PC-9 (cell line): ENCODE measurements around the gene SLC12A4. TPM values are rescaled to one million over a fixed set of nuclear protein-coding genes. Genes with fewer than 3 reads are reported as not detected.

ENCODE experiments used
- BruUV-seq: library from RNA; stranded (reverse); fragments of 400-500 nt; replicated peaks from 2 replicates; lab custom pipeline; 2021; lab: Mats Ljungman, UMichigan
- CTCF ChIA-PET: fragments of 300-600 bp; sonication (Branson Sonifier 250); formaldehyde crosslinking; loops from one replicate; lab custom pipeline; 2022; ENCODE audit warnings: antibody characterized with exemption; lab: Charles Lee
- POLR2A ChIA-PET: fragments of 300-600 bp; sonication (Branson Sonifier 250); formaldehyde crosslinking; loops from one replicate; lab custom pipeline; 2022; ENCODE audit warnings: antibody characterized with exemption; ENCODE audit not compliant: unreplicated experiment; lab: Charles Lee
- DNase-seq, 2 experiments: peaks; one replicate each; pipeline versions ENCODE4 v3.0.0 to v3.0.0-alpha.2; 2015 to 2022; ENCODE audit warnings: mixed read lengths in 1 of 2
- H2AFZ ChIP-seq: fragments of 200-600 bp; sonication (generic); 2 replicates; pipeline ENCODE4 v1.8.1; 2017; ENCODE audit warnings: antibody characterized with exemption
- H3F3A ChIP-seq: fragments of 200-600 bp; sonication (generic); 2 replicates; pipeline ENCODE4 v1.8.1; 2017; ENCODE audit warnings: antibody characterized with exemption, mild to moderate bottlenecking, low read depth; ENCODE audit not compliant: insufficient read depth
- H3K27ac ChIP-seq: fragments of 200-600 bp; sonication (generic); 2 replicates; pipeline ENCODE4 v1.6.1; 2016; ENCODE audit warnings: mixed run types
- H3K27me3 ChIP-seq: fragments of 200-600 bp; sonication (generic); 2 replicates; pipeline ENCODE4 v1.6.1; 2016; ENCODE audit warnings: low read depth, mixed run types; ENCODE audit not compliant: insufficient read depth
- H3K36me3 ChIP-seq: fragments of 200-600 bp; sonication (generic); 2 replicates; pipeline ENCODE4 v1.6.1; 2016; ENCODE audit warnings: low read depth, mixed run types
- H3K4me1 ChIP-seq: fragments of 200-600 bp; sonication (generic); replicated peaks from 2 replicates; pipeline ENCODE4 v1.6.1; 2016; ENCODE audit warnings: mixed run types; ENCODE audit not compliant: insufficient read depth
- H3K4me2 ChIP-seq: fragments of 200-600 bp; sonication (generic); 2 replicates; pipeline ENCODE4 v1.6.1; 2017; ENCODE audit warnings: mixed run types
- H3K4me3 ChIP-seq: fragments of 200-600 bp; sonication (generic); 2 replicates; pipeline ENCODE4 v1.6.1; 2016; ENCODE audit warnings: mixed run types
- H3K79me2 ChIP-seq: fragments of 200-600 bp; sonication (generic); 2 replicates; pipeline ENCODE4 v1.6.1; 2017; ENCODE audit warnings: low read depth, mixed run types
- H3K9me2 ChIP-seq: fragments of 200-600 bp; sonication (generic); 2 replicates; pipeline ENCODE4 v1.8.1; 2017; ENCODE audit warnings: mild to moderate bottlenecking; ENCODE audit not compliant: insufficient read depth
- H3K9me3 ChIP-seq: fragments of 200-600 bp; sonication (generic); 2 replicates; pipeline ENCODE4 v1.8.1; 2016; ENCODE audit warnings: low read depth; ENCODE audit not compliant: insufficient read depth
- H4K20me1 ChIP-seq: fragments of 200-600 bp; sonication (generic); 2 replicates; pipeline ENCODE4 v1.8.1; 2017; ENCODE audit not compliant: insufficient read depth
- CTCF ChIP-seq: fragments of 200-600 bp; sonication (generic); conservative IDR thresholded peaks from 2 replicates; pipeline ENCODE4 v1.6.1; 2017; ENCODE audit warnings: mixed run types, antibody characterized with exemption, mild to moderate bottlenecking, moderate library complexity
- EZH2 ChIP-seq: fragments of 200-600 bp; sonication (generic); IDR thresholded peaks from 2 replicates; pipeline ENCODE4 v1.8.0; 2017; ENCODE audit warnings: antibody characterized with exemption, low read depth
- intact Hi-C: fragments of 100-400 bp; cut with micrococcal nuclease; formaldehyde crosslinking; loops from one replicate; pipeline ENCODE4 v1.10.0; 2022; ENCODE audit not compliant: unreplicated experiment
- total RNA-seq: library from RNA; stranded (reverse); gene quantifications from 2 replicates; pipeline ENCODE4 v1.2.3, GENCODE V29; 2021

SLC12A4 gene
- total RNA-seq, 1 experiment from 2014 or later, result 27.0 TPM

GRCh38 chr16:67935402-67936123 is 32.9 kb downstream of the SLC12A4 start:
- peak; percentile 93 to 94 for DNase-seq
- ChIA-PET POLR2A (interaction anchor here (0.5 to 0.7 kb wide), 4 partner anchors 38 to 689 kb away, joined by 3 to 5 read pairs (median 3); no protein-coding TSS in a partner anchor), CTCF (interaction anchor here (0.6 to 1.4 kb wide), 3 partner anchors 30 to 414 kb away, joined by 3 read pairs; no protein-coding TSS in a partner anchor)
- H3K27me3 ChIP-seq, result no peaks in the 10 kb centered on the region
- peak overlapping the region; percentile 65 for H3K27ac ChIP-seq
- intact Hi-C loops, result loop anchor here (5.0 kb wide), 1 partner anchor 297 kb away; no protein-coding TSS in a partner anchor
- no peak for TF ChIP-seq EZH2
- no peak for TF ChIP-seq CTCF
- H2AFZ ChIP-seq, result peak overlapping the region; percentile 90
- peaks cover 6% of the 10 kb centered on the region; the same call in 1 of the 2 replicates for H3K4me1 ChIP-seq
- H3F3A ChIP-seq, result peaks cover 12% of the 10 kb centered on the region; the same call in 1 of the 2 replicates
- peaks cover 18% of the 10 kb centered on the region for H3K79me2 ChIP-seq
- H4K20me1 ChIP-seq, result no peaks in the 10 kb centered on the region
- BruUV-seq, result no TSS peak
- H3K4me2 ChIP-seq, result peak overlapping the region; percentile 91
- peak overlapping the region; percentile 88 for H3K4me3 ChIP-seq
- no peaks in the 10 kb centered on the region for H3K36me3 ChIP-seq
- H3K9me3 ChIP-seq, result no peaks in the 10 kb centered on the region
- H3K9me2 ChIP-seq, result no peaks in the 10 kb centered on the region

- no peak for DNase-seq
- Histone ChIP-seq H3F3A (peaks cover 12% of the 10 kb centered on the region; the same call in 1 of the 2 replicates), H3K4me2 (peak overlapping the region; percentile 91), H3K79me2 (peaks cover 18% of the 10 kb centered on the region), H3K27me3 (no peaks in the 10 kb centered on the region), H3K9me3 (no peaks in the 10 kb centered on the region), H3K4me3 (peak overlapping the region; percentile 88; the same call in 1 of the 2 replicates), H2AFZ (peak overlapping the region; percentile 42), H3K36me3 (no peaks in the 10 kb centered on the region), H3K4me1 (peaks cover 6% of the 10 kb centered on the region; the same call in 1 of the 2 replicates), H3K27ac (no peak overlapping the region), H4K20me1 (no peaks in the 10 kb centered on the region), H3K9me2 (no peaks in the 10 kb centered on the region)
- POLR2A ChIA-PET, result interaction anchor here (0.7 kb wide), 2 partner anchors 38 to 247 kb away, joined by 3 to 5 read pairs; no protein-coding TSS in a partner anchor
- CTCF ChIA-PET, result interaction anchor here (0.6 to 1.4 kb wide), 2 partner anchors 31 to 106 kb away, joined by 3 read pairs; no protein-coding TSS in a partner anchor
- intact Hi-C loops, result loop anchor here (5.0 kb wide), 1 partner anchor 297 kb away; no protein-coding TSS in a partner anchor
- TF ChIP-seq EZH2 (no peak), CTCF (no peak)
- BruUV-seq, result no TSS peak
These were observed 33.4 kb downstream of the SLC12A4 start for GRCh38 chr16:67935101-67935401.

GRCh38 chr16:67934306-67935100 is 33.9 kb downstream of the SLC12A4 start:
- Histone ChIP-seq H3K4me2 (peak overlapping the region; percentile 91), H3K4me3 (peak overlapping the region; percentile 88; the same call in 1 of the 2 replicates), H3K79me2 (peaks cover 18% of the 10 kb centered on the region), H4K20me1 (no peaks in the 10 kb centered on the region), H3F3A (peaks cover 12% of the 10 kb centered on the region; the same call in 1 of the 2 replicates), H3K36me3 (no peaks in the 10 kb centered on the region), H3K9me3 (no peaks in the 10 kb centered on the region), H2AFZ (no peak overlapping the region), H3K9me2 (no peaks in the 10 kb centered on the region), H3K27ac (no peak overlapping the region), H3K27me3 (no peaks in the 10 kb centered on the region), H3K4me1 (peaks cover 6% of the 10 kb centered on the region; the same call in 1 of the 2 replicates)
- no TSS peak for BruUV-seq
- TF ChIP-seq EZH2 (no peak), CTCF (no peak)
- POLR2A ChIA-PET, result no interaction called here
- CTCF ChIA-PET, result interaction anchor here (0.5 to 0.6 kb wide), 3 partner anchors 45 to 421 kb away, joined by 3 to 7 read pairs (median 5); no protein-coding TSS in a partner anchor
- intact Hi-C loops, result loop anchor here (5.0 kb wide), 1 partner anchor 298 kb away; no protein-coding TSS in a partner anchor
- no peak for DNase-seq
